ENCODE results near the gene XPO6.
A peak's percentile ranks its signal among the peaks of the same experiment; 100 is the strongest.

Gene XPO6

GRCh38 chr16:28051486-28051885 is 160.3 kb downstream of the XPO6 start:
- ChIA-PET CTCF (no interaction called here), POLR2A (no interaction called here)
- no peak overlapping the region for H3K4me3 ChIP-seq (ENCODE audit: low read depth, low read length)

More at GRCh38 chr16:28051486-28051885, 160.3 kb downstream of the XPO6 start:
- no peaks in the 10 kb centered on the region; a peak in 1 of 3 replicates for H3K36me3 ChIP-seq (ENCODE audit: control insufficient read depth in 2 of 2, insufficient read depth in 1 of 2, low read length in 2 of 2)
- peak; percentile 96 for TF ChIP-seq ZNF623 (tag by site-specific recombination; IDR thresholded peaks at IDR 0.05)
- no peak for TF ChIP-seq ELK4 (IDR thresholded peaks at IDR 0.05; ENCODE audit: borderline replicate concordance, low read depth, low read length)
- no peaks in the 10 kb centered on the region for H3K4me1 ChIP-seq (ENCODE audit: control insufficient read depth, insufficient read depth, low read length)
- no peaks in the 10 kb centered on the region for H3K9me3 ChIP-seq (ENCODE audit: control insufficient read depth, insufficient read depth, low read depth, low read length)
- H3K27ac ChIP-seq (ENCODE audit: extremely low read depth, low read depth, low read length): no peak overlapping the region

Data from HEK293 (cell line).